NCI-H510A (cell line): ENCODE data around the gene TNP2.

Source experiments
- DNase-seq: peaks from one replicate; lab custom pipeline; 2025; lab: John Stamatoyannopoulos, UW

TNP2 gene

DNA sequence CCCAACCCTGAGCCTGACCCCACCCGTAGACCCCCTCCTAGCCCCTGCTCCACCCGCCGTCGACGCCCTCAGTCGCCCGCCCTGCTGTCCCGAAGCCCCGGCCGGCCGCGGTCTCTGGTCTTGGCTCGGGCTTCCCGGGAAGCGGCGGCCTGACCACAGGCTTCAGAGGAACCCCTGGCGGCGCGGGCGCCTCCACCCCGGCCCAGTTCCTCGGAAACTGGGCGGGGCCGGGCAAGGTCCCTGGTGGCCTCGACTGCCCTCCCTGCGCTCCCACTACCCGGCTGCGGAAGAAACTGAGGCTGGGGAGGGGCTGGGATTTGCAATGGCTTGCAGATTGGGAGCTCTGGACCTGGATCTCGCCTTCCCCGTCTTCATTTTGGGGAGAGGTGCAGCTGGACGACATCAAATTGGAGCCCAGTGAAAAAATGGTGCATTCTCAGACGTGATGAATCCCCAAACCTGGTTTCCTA is 12.4 kb downstream of the TNP2 start:
- DNase-seq = peak; percentile 28

DNA sequence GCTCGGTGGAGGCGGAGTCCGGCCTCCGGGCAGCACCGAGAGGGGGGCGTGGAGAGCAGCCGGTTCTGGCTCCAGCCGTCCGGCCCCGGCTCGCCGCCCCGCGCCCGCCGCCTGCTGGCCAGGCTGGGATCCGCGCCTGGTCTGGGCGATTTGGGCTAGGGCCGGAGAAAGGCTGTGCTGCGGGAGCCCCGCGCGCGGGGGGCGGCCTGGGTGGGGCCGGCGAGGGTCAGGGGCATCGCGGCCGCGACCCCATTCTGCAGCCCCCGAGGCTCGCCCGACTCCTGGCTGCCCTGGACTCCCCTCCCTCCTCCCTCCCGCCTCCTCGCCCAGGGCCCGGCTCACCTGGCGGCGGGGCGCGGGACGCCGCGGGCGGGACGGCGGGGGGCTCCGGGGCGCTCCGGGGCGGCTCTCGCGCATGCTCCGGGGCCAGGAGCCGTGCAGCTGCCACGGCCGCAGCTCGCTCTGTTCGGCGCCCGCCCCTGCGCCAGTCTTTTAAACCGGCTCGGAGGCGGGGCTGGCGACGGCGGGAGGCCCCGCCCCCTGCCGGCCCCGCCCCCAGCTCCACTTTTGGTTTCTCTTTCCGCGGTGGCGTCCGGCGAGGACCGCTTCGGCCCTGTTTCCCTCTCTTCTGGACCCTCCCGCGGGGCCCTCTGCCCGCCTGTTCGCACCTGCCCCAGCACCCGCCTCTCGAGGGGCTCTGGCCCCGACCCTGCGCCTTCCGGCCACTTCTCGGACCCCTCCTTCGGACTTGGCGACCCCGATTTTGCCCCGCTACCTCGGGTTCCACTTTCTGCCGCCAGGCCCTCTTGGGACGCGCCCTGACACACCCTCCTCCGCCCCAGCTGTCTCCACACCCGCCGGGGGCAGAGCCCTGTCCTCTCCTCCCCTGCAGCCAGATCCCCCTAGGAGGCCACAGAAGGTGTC is 13.1 kb downstream of the TNP2 start, which contains the start of gene SOCS1:
TSS of gene SOCS1 (minus strand) at position 468 of the 924 bp plus-strand sequence. CDS start 726 bp downstream, outside the sequence.
- DNase-seq = peak; percentile 50

DNA sequence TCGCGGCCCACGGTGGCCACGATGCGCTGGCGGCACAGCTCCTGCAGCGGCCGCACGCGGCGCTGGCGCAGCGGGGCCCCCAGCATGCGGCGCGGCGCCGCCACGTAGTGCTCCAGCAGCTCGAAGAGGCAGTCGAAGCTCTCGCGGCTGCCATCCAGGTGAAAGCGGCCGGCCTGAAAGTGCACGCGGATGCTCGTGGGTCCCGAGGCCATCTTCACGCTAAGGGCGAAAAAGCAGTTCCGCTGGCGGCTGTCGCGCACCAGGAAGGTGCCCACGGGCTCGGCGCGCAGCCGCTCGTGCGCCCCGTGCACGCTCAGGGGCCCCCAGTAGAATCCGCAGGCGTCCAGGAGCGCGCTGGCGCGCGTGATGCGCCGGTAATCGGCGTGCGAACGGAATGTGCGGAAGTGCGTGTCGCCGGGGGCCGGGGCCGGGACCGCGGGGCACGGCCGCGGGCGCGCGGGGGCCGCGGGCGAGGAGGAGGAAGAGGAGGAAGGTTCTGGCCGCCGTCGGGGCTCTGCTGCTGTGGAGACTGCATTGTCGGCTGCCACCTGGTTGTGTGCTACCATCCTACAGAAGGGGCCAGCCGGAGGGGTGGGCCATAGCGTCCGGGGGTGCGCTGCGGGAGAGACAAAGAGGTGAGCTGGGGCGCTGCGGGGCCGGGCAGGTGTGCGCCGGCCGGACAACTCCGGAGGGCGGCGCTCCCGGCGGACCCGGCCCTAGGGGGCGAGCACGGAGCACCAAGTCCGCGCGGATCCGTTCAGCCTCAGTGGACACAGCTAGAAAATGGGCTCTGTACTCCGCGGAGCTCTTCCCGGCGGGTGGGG is 14.0 kb downstream of the TNP2 start:
- DNase-seq = peak; percentile 10

DNA sequence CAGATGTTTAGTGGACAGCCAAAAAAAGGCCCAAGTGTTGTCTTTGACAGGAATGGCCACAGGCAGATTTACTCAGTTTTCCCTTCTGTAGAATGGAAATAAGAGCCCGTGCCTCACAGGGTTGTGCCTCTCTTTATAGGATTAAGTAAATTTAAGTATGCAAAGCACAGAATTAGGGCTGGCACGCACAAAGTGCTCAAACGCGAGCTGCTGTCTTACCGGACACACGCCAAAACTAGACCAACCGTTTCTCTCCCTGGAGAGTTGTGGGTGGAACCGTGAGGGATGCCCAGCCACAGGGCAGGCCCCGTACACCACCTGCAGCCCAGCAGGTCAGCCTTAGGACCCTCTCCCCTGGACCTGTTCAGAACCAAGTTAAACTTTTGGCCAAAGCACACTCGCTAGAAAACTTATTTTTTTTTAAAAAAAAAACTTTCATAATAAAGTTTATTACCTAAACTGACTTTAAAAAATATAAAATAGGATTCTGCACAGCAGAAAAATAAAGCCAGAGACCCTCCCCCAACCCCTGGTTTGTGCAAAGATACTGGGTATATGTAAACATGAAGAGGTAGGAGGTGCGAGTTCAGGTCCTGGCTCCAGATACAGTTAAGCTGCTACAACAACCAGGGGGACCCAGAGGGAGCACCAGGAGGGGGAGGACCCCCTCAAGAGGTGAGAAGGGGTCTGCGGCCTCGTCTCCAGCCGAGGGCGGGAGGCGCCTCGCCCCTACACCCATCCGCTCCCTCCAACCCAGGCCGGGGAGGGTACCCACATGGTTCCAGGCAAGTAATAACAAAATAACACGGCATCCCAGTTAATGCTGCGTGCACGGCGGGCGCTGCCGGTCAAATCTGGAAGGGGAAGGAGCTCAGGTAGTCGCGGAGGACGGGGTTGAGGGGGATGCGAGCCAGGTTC is 14.9 kb downstream of the TNP2 start:
- no peak for DNase-seq

DNA sequence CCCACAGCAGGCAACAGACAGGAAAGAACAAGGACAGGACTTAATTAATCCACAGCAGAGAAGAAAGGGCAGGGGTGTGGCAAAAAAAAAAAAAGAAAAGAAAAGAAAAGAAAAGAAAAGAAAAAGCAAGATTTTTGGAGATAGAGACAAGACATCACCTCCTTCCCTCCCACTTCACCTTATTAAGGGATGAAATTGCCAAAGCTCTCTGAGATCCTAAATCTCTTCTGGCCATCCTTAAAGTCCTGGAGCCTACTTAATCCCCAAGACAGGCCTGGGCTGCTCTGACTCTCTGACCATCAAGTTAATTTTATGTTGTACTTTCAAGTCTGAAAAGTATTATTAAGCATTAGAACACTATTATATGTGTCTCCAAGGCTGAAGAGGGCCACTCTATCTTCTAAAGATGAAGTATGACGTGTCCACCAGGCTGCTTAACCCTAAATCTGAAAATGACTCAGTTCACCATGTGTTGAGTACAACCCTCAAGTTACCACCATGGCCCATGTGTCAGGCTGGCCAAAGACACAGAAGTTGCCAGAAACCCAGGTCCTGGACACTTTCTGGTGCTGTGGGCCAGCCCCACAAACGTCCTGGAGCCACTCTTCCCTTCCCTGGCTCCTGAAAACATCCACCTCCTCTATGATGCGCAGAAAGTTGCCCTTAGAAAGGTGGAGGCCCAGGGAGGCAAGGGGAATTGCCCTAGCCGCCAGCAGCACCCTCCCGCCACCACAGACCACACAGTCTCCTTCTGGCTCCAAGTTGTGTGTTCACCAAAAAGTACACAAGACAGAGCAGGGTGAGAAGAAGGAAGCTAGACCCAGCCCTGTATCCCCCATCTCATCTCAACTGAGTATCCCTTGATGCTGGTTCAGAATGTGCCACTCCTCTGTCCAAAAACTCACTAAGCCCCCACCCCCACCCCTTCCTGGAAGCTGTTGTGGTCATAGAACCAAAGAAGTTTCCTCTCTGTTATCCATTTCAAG is 15.8 kb downstream of the TNP2 start:
- DNase-seq = no peak

DNA sequence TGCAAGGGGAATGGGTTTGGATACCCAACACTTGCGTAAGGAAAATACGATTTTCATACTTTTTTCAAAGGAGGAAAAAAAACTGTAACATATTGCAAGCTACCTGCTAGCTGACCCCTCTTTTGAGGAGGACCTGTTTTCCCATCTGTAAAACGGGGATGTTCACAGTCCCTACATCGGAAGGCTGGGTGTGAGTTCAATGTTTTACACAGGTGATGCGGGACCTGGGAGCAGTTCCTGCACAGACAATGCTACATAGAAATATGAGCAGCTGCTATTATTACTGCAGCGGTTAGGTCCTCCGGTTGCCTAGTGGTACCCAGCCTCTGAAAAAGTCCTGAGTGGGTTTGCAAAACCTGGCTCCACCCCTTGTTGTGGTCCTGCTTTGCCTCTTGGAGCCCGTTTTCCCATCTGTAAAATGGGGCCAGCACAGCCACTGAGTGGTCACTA is 16.6 kb downstream of the TNP2 start:
- DNase-seq = no peak

DNA sequence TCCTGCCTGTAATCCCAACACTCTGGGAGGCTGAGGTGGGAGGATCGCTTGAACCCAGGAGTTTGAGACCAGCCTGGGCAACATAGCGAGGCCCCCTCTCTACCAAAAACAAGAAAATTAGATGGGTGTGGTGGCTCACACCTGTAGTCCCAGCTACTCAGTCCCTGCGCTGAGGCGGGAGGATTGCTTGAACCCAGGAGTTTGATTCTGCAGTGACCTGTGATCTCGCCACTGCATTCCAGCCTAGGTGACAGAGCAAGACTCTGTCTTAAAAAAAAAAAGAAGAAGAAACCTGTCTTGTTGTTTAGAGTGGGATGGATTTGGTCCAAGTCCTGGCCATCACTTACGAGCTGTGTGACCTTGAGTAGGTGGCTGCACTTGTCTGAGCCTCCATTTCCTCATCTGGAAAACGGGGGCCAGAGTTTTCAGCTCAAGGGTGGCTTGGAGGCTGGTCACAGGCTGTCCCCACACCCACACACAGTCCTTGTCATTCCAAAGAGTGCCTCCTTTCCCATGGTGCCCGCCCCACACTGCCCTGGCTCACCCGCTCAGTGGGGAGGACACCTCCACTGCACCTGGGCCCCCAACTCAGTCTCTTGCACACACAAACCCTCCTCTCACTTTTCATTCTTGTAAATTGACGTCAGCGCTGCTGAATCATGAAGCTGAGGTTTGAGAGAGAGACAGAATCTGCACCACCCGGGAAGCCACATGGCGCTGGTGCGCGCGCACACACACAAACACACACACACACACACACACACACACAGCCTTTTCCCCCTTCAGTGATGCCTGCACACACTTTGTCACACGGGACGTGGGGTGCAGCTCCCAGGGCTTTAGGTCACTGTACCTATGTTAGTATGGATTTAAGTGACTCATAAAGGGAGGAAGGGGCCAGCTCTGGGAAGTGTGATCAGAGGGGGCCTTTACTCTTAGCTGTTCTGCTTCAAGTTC is 17.3 kb downstream of the TNP2 start:
- no peak for DNase-seq

DNA sequence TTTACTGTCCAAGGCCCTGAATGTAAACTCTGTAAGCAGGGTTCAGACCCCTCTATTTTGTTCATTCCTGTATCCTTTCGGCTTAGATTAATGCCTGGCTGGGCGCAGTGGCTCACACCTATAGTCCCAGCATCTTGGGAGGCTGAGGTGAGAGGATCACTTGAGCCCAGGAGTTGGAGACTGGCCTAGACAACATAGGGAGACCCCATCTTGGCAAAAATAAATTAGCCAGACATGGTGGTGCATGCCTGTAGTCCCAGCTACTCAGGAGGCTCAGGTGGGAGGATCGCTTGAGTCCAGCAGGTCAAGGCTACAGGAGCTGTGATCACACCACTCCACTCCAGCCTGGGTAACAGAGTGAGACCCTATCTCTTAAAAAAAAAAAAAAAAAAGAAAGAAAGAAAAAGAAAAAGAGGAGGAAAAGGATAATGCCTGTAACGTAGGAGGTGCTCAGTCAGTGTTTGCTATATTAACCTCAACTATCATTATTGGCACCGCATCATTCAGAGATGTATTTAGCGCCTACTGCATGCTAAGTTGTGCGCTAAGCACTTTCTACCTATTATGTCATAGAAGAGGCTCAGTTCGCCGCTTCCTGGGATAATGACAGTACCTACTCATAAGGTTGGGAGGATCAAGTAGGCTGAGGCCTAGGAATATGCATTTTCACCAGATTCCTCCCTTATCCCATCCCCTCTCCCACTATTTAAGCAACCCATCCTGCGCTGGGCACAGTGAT is 18.2 kb downstream of the TNP2 start:
- DNase-seq = no peak

DNA sequence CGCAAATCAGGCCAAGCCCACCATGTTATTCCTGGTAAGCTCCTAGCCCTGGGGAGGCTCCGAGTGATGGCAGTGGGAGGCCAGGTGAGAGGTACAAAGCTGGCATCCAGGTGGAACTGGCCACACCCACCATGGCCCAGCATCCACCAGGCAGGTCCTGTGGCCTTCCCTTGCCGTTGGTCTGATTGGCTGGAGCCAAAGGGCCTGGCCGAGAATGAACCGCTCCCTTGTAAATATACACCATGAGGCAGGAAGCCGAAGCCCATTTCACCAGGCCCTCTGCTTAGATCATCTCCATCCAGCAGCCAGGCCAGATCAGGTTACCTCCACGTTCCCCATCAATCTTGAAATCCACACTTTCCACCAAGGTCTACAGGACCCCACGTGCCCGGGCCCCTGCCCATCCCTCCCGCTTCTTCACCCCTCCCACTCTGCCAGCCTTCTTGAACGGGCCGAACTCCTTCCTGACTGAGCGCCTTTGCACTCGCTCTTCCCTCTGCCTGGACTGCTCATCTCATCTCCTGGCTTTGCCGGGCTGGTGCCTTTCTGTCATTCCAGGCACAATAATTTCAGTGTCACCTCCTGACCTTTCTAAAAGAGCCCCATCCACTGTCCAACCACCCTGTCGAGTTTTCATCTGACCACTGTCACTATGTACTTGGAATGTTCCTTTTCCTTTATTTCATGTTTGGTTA is 18.9 kb downstream of the TNP2 start:
- DNase-seq = peak; percentile 42

DNA sequence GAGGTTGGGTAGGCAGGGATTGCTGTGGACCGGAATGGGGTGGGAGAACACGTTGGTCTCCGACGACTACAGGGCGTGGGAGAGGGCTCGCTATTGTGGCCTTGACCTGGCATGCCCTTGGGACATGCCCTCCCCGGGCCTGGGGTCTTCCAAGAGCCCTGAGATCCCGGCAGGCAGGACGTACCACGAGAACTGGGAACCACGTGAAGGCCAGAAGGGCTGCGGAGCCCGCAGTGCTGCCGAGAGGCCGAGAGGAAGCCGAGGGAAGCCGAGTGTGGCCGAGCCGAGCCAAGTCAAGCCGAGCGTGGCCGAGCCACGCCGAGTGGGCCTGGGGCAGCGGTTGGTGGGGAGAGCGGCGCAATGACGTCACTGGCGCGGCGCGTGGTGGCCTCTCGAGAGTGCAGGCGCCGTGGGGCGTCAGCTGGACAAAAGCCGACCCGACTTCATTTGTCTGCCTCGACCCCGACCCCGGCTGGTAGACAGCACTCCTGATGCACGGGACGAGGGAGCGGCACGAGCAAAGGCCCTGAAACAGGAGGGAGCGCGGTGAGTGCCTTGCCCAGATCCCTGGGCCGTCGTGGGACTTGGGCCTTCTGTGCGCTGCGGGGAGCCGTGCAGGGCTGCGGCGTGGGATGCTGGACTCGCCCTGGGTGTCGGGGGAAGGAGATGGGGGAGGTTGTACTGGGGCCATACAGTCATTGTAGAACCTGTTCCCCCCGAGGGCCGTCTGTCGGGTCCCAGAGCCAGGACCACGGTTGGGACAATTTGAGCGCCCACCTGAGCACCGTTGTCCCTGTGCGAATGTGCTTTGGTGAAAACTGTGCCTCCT is 19.7 kb downstream of the TNP2 start:
- DNase-seq = no peak

DNA sequence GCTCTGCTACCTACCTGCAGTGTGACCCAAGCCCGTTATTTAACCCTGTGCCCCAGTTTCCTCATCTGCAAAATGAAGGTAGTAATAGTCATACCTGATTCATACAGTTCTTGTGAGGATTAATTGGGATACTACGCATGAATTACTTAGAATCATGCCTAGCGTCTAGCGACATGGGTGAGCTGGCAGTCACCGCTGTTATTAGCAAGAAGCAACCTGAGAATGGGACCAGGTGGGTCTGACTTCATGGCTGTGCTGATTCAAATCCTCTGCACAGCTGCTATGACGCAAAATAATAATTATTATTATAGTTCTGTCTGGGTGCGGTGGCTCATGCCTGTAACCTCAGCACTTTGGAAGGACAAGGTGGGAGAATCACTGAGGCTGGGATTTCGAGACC is 21.0 kb downstream of the TNP2 start:
- DNase-seq = no peak

DNA sequence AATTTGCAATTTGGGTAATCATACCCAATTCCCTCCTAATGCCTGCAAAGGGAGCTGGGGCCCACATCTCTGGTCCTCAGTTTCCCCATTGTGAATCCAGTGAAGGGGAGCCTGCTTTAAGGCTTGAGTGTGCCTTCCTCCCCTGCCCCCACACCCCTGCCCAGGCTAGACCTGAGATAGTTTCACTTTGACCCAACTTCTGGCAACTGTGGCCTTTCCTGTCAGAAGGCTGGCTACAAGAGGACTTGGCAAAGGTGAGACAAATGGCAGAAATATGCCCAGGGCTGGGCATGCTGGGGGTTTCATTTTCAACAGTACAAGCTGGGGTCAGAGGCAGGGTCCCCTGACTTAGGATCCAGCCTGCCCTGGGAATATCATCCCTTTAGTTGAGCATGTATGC is 23.1 kb downstream of the TNP2 start:
- DNase-seq = no peak

DNA sequence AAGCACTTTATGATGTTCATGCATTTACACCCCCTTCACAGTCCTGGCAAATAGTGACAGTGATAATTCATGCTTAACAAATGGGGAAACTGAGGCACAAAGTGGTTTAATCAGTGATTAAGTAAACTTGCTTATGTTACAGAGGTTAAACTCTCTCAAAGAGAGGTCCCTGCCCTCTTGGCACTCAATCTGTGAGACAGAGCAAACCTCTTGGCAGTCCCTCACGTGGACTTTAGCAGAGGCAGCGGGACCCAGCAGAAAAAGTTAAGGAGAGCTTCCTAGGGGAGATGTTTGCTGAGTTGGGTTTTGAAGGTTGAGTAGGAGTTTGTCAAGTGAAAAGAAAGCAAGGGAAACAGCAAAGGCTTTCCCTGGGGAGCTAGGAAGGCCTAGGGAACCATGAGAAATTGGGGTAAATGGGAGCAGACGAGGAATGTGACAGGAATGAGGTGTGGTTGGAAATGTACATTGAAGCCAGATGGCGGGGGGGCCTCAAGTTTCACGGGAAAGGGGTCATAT is 23.8 kb downstream of the TNP2 start:
- DNase-seq = no peak

DNA sequence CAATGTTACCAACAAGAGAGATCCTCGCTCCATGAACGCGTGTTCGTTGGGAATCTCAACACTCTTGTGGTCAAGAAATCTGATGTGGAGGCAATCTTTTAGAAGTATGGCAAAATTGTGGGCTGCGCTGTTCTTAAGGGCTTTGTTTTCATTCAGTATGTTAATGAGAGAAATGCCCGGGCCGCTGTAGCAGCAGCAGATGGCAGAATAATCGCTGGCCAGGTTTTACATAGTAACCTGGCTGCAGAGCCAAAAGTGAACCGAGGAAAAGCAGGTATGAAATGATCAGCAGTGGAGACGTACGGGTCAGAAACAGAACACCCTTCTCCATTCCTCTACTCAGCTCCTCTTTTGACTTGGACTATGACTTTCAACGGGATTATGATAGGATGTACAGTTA is 26.5 kb downstream of the TNP2 start:
- DNase-seq = no peak

DNA sequence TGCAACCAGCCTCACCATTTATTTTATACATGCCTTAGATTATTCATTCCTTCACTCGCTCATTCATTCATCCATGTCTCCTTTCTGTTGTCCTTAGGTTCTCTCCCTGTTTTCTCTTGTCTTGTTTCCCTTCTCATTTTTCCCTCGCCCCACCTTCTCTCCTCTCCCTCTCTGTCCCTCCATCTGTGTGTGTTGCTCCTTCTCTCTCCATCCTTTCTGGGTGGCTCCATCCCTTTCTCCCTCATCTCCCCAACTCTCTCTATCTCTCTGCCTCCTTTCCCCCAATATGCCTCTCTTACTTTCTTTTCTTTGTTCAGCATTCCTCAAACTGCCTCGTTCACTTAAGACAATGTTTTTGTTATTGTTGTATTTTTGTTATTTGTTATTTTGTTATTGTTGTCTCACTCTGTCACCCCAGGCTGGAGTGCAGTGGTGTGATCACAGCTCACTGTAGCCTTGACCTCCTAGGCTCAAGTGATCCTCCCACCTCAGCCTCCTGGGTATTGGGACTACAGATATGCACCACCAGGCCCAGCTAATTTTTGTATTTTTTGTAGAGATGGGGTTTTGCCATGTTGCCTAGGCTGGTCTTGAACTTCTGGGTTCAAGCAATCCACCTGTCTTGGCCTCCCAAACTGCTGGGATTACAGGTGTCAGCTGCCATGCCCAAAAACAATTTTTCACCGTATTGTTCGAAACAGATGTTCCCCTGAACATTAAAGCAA is 27.5 kb downstream of the TNP2 start:
- no peak for DNase-seq
